DOHH2 (cell line): ENCODE measurements around the gene LENG1.

Experiments
- H3F3A ChIP-seq: fragments of 200-600 bp; sonication (generic), shearing (Covaris generic); 2 replicates; pipeline ENCODE4 v1.6.0; 2016; ENCODE audit warnings: antibody characterized with exemption, mild to moderate bottlenecking; ENCODE audit not compliant: control insufficient read depth, insufficient read depth
- H3K27ac ChIP-seq: fragments of 200-600 bp; sonication (generic); 2 replicates; pipeline ENCODE4 v1.5.1; 2014; ENCODE audit warnings: low read depth, mild to moderate bottlenecking, low read length, moderate library complexity
- H3K27me3 ChIP-seq: fragments of 200-600 bp; sonication (generic); 2 replicates; pipeline ENCODE4 v1.6.1; 2014; ENCODE audit warnings: mild to moderate bottlenecking, low read length, mixed read lengths; ENCODE audit not compliant: control insufficient read depth
- H3K36me3 ChIP-seq: fragments of 200-600 bp; sonication (generic); 2 replicates; pipeline ENCODE4 v1.6.1; 2014; ENCODE audit warnings: mild to moderate bottlenecking, low read length, moderate library complexity, mixed read lengths; ENCODE audit not compliant: control insufficient read depth
- H3K4me1 ChIP-seq: fragments of 200-600 bp; sonication (generic); 2 replicates; pipeline ENCODE4 v1.6.1; 2014; ENCODE audit warnings: mild to moderate bottlenecking, low read length, mixed read lengths; ENCODE audit not compliant: control insufficient read depth
- H3K4me2 ChIP-seq: fragments of 200-600 bp; sonication (generic); 2 replicates; pipeline ENCODE4 v1.6.0; 2014; ENCODE audit warnings: mild to moderate bottlenecking, low read length, moderate library complexity
- H3K4me3 ChIP-seq: fragments of 200-600 bp; sonication (generic); 2 replicates; pipeline ENCODE4 v1.5.1; 2014; ENCODE audit warnings: mild to moderate bottlenecking, low read length, mixed read lengths
- H3K79me2 ChIP-seq: fragments of 200-600 bp; sonication (generic); 2 replicates; pipeline ENCODE4 v1.6.1; 2014; ENCODE audit warnings: mild to moderate bottlenecking, low read length, mixed read lengths; ENCODE audit not compliant: control insufficient read depth
- H3K9me2 ChIP-seq: fragments of 200-600 bp; sonication (generic); replicated peaks from 2 replicates; pipeline ENCODE4 v1.6.1; 2014; ENCODE audit warnings: mild to moderate bottlenecking, low read length, mixed read lengths; ENCODE audit not compliant: control insufficient read depth
- H3K9me3 ChIP-seq: fragments of 200-600 bp; sonication (generic); 2 replicates; pipeline ENCODE4 v1.6.1; 2014; ENCODE audit warnings: antibody characterized with exemption, low read length, mixed read lengths; ENCODE audit not compliant: control insufficient read depth, insufficient read depth
- H4K20me1 ChIP-seq: fragments of 200-600 bp; sonication (generic); 2 replicates; pipeline ENCODE4 v1.6.0; 2014; ENCODE audit warnings: low read depth, mild to moderate bottlenecking, antibody characterized with exemption, low read length, moderate library complexity; ENCODE audit not compliant: control insufficient read depth, insufficient read depth
- EZH2phosphoT487 ChIP-seq: fragments of 200-600 bp; sonication (generic); IDR thresholded peaks from 2 replicates; pipeline ENCODE4 v1.6.1; 2017; ENCODE audit warnings: borderline replicate concordance, mild to moderate bottlenecking, antibody characterized with exemption, low read length, moderate library complexity, mixed read lengths
- TF ChIP-seq, protein P1 (sequence below): fragments of 200-600 bp; sonication (generic); IDR thresholded peaks from one replicate; pipeline ENCODE4 v1.5.1; 2014; ENCODE audit warnings: antibody characterized with exemption, mild to moderate bottlenecking, low read depth, low read length; ENCODE audit not compliant: poor library complexity, severe bottlenecking

The LENG1 gene

GRCh38 chr19:54106716-54107115, 52.8 kb downstream of the LENG1 start:
- H3F3A ChIP-seq: no peaks in the 10 kb centered on the region
- no peaks in the 10 kb centered on the region for H3K9me3 ChIP-seq
- no peaks in the 10 kb centered on the region for H3K27me3 ChIP-seq
- H3K36me3 ChIP-seq: peaks cover 59% of the 10 kb centered on the region
- peaks cover 17% of the 10 kb centered on the region for H3K4me1 ChIP-seq
- H3K79me2 ChIP-seq: peaks cover 35% of the 10 kb centered on the region
- no peak overlapping the region for H3K4me3 ChIP-seq
- no peak overlapping the region for H3K4me2 ChIP-seq
- TF ChIP-seq, protein P1, sequence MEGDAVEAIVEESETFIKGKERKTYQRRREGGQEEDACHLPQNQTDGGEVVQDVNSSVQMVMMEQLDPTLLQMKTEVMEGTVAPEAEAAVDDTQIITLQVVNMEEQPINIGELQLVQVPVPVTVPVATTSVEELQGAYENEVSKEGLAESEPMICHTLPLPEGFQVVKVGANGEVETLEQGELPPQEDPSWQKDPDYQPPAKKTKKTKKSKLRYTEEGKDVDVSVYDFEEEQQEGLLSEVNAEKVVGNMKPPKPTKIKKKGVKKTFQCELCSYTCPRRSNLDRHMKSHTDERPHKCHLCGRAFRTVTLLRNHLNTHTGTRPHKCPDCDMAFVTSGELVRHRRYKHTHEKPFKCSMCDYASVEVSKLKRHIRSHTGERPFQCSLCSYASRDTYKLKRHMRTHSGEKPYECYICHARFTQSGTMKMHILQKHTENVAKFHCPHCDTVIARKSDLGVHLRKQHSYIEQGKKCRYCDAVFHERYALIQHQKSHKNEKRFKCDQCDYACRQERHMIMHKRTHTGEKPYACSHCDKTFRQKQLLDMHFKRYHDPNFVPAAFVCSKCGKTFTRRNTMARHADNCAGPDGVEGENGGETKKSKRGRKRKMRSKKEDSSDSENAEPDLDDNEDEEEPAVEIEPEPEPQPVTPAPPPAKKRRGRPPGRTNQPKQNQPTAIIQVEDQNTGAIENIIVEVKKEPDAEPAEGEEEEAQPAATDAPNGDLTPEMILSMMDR: no peak
- TF ChIP-seq EZH2phosphoT487: no peak
- H4K20me1 ChIP-seq: no peaks in the 10 kb centered on the region
- no peaks in the 10 kb centered on the region for H3K9me2 ChIP-seq
- H3K27ac ChIP-seq: no peak overlapping the region

GRCh38 chr19:54105796-54106195, 53.7 kb downstream of the LENG1 start:
- TF ChIP-seq, protein P1: no peak
- no peak for TF ChIP-seq EZH2phosphoT487
- Histone ChIP-seq H3K4me1 (peaks cover 17% of the 10 kb centered on the region), H3K79me2 (peaks cover 35% of the 10 kb centered on the region), H3K9me3 (no peaks in the 10 kb centered on the region), H3K9me2 (no peaks in the 10 kb centered on the region), H3K4me3 (no peak overlapping the region), H3K36me3 (peaks cover 57% of the 10 kb centered on the region), H4K20me1 (no peaks in the 10 kb centered on the region), H3K4me2 (no peak overlapping the region), H3K27ac (no peak overlapping the region), H3F3A (0 out of 2 replicates have a peak, but pooled peaks cover 2% of the 10 kb centered on the region), H3K27me3 (no peaks in the 10 kb centered on the region)
